ENCODE data around the gene TAF4.

DNA sequence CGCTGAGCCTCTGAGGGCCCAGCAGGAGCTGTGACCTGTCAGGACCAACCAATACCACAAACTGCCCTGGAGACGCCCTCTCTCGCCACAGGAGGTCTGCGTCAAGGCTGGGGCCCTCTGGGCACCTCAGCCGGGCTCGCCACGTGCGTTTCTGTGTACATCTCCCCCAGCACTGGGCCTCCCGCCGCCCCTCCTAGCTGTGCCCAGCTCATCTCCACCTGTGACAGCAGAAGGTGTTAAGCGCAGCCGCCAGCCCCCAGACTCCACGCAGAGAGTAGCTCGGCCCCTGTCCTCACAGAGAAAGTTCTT is 91.4 kb downstream of the TAF4 start:
- TF ChIP-seq CTCF (IDR thresholded peaks at IDR 0.05; ENCODE audit: low read length) (no peak), EZH2 (optimal IDR thresholded peaks at IDR 0.05; ENCODE audit: low read depth, low read length) (no peak), EZH2phosphoT487 (IDR thresholded peaks at IDR 0.05; ENCODE audit: low read length) (no peak)
